NCI-H1105 treated with DMSO at 0.1 percent for 48 hours (cell line): ENCODE results near the gene COA5.
"Not testable (repeated sequence)": the region's sequence is repeated elsewhere in the genome, so short reads cannot be mapped to it uniquely, and the experiment has no call there.

ENCODE experiments used
- DNase-seq: peaks from one replicate; lab custom pipeline; 2025; lab: John Stamatoyannopoulos, UW

COA5 gene

DNA sequence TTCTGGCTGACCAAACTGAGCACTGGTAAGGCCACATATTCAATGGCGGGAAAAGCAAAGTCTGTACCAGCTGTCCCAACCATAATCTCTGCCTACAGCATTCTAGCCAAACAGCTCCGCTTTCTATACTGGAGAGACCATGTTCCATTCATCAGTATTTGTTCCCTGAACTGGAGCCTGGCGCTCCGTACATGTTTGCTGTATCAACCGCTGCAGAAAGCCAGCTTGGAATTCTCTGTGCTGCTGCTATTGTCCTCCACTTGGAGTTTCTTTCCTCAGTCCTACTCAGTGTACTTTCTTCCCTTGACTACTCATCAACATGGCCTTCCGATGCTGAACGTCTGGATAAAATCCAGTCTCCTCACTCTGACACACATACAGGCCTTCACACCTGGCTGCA, 1.9 kb downstream of the COA5 start:
- DNase-seq, result no peak

DNA sequence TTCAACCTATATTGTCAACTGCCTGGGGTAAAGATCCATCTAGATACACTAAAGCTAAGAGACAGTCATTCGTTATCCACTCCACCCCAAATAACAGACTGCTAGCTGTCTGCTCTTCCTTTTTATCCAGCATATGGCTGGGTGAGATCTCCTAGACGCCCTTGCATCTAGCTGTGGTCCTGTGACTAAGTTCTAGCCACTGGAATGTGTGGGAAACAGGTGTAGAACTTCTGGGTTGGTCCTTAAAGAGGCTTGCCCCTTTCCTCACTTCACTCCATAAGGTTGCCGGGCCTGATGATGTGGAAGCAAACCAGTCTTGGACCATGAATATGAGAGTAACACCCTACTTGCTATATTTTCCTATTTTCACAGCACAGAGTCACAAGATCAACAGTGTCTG, 3.2 kb downstream of the COA5 start:
- DNase-seq, result no peak

DNA sequence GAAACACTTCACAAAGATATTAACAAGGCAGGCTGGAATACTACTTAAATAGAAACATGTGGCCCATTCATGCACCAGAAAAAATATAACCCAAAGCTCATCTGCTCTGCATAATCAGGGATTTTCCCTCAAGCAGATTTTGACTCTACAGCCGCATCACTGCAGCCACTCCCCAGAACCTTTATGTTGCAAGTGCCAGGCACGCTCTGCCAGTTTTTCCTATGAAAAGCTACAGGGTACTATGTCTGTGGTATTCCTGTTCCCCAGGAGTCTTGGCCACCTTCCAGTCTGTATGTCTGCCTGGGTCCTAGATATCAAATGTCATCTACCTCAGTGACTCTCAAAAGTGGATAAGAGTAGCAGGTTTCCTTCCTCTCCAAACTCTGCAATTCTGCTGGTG, 3.8 kb downstream of the COA5 start:
- DNase-seq, result peak; percentile 28

DNA sequence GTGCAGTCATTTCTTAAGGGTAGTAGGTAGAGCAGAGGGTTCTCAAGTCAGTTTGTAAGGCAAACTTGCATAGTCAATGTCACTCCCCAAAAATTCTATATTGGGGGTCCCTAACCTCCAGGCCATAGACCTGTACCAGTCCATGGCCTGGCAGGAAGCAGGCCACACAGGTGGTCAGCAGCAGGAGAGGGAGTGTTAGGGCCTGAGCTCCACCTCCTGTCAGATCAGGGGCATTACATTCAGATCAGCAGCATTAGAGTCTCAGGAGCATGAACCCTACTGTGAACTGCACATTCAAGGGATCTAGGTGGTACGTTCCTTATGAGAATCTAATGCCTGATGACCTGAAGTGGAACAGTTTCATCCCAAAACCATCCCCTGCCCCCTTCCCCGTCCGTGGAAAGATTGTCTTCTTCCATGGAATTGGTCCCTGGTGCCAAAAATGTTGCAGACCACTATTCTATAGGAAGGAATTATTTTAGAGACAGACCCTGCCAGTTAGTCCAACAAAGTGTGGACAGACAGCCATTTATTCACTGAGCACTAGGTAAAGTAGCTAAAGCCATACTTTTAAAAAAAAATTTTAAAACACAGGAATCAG, 6.7 kb downstream of the COA5 start:
- DNase-seq, result peak; percentile 31

DNA sequence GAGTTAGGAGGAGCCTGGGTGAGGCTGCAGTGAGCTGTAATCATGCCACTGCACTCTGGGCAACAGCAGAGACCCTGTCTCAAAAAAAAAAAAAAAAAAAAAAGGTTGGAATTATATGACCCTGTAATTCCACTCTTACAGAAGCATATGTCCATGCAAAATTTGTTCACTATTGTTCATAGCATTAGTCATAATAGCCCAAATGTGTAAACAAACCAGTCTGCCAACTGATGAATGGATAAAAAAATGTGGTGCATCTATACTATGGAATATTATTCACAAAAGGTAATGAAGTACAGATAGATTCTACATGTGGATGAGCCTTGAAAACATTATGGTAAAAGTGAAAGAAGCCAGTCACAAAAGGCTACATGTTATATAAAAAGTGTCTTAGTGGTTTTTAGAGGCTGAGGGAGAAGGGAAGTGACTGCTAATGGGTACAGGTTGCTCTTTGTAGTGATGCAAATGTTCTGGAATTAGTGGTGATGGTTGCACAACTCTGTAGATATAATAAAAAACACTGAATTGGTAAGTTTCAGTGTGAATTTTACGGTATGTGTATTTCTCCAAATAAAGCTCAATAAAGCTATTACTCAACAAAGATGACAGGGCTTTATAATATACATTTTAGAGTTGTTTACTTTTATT, 9.4 kb downstream of the COA5 start:
- no peak for DNase-seq

DNA sequence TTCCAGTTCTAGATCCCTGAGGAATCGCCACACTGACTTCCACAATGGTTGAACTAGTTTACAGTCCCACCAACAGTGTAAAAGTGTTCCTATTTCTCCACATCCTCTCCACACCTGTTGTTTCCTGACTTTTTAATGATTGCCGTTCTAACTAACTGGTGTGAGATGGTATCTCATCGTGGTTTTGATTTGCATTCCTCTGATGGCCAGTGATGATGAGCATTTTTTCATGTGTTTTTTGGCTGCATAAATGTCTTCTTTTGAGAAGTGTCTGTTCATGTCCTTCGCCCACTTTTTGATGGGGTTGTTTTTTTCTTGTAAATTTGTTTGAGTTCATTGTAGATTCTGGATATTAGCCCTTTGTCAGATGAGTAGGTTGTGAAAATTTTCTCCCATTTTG, 13.6 kb downstream of the COA5 start:
- not testable (repeated sequence) for DNase-seq

DNA sequence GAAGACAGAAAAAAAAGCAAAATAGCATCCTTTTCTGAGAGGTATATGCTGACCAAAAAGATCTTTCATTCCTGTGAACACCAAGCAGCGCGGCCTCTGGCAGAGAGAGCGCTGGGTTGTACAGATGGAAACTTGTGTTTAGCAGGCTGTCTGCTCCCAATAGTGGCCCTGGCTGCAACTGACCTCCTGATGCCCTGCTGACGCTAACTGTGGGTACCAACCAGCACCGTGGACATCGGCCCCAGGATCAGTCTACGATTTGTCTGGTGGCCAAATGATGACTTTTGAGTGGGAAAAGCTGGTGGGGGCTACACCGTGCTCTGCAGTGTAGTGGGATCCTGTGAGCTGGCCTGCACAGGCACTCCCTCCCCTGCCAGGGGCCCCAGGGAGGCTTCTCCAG, 15.7 kb downstream of the COA5 start:
- DNase-seq, result no peak

DNA sequence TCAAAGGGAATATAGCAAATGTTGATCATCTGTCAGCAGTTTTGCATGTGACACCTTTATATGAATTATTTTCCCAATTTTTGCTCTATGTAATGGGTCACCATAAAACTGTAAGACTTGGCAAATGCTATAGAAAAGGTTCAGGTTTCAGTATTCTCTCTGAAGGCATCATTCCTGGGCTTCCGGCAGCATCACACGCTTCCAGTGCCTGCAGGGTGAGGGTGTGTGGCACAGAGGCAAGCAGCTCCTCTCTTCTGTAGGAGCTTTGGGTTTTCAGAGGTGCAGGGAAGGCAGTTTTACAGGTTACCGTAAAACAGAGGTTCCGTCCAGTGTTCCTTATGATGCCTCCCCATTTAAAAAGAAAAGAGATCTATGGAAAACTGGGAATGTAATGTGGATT, 18.8 kb downstream of the COA5 start:
- DNase-seq, result no peak

DNA sequence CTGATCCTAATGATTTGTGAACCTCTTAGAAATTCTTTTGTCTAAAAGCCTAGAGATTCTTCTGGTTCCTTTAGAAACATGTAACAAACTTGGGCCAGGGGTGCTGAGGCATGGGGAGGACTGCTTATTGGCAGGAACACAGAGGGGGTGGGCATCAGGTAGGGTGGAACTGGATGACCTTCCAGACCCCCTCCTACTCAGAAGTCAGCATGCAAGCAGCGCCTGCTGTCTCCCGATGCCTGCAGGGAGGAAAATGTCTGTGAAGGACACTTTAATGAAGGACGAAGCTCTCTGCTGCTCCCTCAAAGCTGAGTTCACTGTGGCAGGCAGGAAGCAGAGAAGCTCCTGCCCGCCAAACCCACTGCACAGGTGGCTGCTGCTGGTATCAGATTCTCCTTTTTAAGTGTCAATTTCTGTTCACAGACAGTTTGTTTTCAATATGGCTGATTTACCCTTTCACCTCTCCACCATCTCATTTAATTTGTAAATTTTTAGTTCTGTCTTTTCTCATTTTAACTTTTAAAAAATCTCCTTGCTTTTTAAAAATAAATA, 19.4 kb downstream of the COA5 start:
- no peak for DNase-seq

DNA sequence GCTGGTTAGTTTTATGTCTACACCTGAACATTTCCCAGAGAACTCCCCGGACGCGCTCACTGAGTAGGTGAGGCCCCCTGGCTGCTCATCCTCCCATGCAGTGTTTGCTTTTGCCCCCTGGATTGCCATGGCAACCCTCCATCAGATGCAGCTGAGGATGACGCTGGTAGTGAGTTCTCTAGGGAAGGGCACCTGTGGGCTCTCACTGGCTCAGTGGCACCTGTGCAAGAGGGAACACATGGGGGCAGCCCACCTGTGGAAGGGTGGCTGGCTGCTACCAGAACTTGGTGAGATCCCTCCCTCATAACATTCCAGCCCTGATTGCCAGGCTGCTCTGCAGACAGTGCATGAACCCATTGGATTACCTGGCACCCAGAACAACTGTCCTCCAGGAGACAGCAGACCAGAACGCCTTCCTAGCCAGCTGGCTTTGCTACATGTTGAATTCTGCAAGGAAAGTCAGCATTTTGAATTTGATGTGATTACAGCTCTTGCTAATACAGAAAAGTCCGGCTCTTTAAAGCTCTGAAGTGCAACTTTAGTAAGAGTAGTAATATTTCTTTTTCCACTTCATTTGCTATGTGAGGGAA, 21.7 kb downstream of the COA5 start:
- DNase-seq, result no peak

DNA sequence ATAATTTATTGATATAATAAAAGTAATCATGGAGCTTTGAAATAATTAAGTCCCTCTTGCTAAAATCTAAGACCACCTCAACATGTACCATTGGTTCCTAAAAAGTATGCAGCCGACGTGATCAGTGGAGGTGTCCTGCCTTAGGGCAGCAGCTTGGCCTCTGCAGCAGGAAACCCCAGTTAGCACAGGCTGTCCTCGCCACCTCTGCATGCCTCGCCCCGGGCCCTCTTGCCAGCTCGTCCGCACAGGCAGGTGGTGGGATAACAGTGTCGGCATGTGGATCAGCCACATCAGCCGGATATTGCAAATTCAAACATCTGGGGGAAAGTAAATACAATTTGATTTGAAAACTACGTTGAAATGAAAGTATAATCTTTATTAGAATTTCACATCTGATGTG, 22.9 kb downstream of the COA5 start:
- no peak for DNase-seq

DNA sequence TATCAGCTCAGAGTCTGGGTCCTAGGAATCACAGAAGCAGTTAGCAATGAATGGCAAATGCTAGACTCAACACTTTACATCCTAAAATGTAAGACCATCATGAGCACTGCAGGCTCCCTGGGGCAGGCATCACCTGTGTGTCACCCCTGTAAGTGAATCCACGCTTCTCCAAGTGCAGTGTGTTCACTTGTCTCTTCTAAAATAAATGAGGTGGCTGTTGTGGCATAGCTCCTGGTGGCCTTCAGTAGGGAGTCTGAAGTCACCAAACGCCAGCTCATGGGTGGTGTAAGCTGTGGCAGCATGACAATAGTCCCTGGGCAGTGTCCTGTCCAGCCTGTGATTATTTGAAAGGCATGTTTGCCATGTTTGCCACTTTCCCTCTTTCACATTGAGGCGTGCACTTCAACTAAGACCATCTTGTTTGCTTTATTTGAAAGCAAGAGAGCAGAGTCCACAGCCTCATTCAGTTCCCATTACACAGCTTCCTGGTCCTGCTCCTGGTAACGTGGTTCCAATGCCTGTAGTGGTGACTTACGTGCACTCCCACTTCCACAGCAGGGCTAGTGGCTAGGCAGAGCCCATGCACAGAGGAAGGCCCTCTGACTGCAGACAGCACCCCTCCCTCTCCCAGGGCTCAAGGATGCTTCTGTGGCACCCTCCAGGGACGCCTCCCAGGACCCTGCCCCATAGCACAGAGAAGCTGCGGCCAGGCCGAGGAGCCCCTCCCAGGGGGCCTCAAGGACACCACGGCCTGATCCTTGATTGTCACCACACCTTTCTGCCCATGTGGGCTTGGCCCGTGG, 24.3 kb downstream of the COA5 start:
- DNase-seq, result no peak

DNA sequence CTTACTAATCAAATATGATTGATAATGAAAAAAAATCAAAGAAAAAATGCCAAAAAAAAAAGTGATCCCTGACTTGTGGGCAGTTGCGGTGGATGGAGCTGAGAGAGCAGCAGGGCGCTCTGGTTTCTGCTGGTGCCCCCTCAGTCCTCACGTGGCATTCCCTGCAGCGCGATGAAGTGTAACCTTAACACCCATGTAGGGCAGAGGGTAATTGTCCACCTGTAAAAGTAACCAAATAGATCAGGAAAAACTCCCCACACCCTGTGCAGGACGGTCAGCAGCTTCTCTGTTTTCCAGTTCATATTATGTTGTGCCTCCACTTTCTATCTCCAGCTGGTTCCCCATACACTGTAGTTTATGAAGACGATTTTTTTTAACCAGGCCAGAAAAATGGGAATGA, 25.0 kb downstream of the COA5 start:
- no peak for DNase-seq

DNA sequence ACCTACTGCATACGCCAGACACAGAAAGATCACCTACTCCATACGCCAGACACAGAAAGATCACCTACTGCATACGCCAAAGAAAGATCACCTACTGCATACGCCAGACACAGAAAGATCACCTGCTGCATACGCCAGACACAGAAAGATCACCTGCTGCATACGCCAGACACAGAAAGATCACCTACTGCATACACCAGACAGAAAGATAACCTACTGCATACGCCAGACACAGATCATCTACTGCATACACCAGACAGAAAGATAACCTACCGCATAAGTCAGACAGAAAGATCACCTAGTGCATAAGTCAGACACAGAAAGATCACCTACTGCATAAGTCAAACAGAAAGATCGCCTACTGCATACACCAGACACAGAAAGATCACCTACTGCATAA, 25.8 kb downstream of the COA5 start:
- DNase-seq, result no peak

DNA sequence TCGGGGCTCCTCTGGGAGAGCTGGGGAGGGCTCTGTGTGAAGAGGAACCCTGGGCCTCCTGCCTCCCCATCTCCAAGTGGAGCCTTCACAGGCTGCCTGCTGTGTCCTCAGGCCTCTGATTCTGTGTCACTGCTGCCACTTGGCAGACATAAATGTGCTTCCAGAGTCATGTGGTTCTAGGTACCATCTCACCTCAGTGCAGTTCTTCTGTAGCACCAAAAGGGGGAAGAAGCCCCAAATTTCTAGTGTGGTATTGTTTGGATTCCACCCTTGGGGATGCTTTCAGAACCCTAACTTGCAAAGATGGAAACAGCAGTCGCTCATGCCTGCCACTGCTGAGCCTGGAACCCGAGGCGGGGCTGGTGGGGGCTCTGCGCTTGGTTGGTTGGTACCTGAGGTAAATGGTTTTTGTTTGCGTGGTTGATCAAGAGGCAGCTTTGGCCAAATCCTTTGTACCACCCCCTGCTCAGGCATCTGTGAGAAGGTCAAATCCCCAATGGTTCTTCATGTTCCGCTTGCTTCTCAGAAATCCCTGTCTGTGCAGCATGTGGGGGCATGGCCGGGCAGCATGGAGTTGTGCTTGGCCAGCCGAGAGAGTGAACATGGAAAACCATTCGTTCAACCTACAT, 27.5 kb downstream of the COA5 start:
- no peak for DNase-seq

DNA sequence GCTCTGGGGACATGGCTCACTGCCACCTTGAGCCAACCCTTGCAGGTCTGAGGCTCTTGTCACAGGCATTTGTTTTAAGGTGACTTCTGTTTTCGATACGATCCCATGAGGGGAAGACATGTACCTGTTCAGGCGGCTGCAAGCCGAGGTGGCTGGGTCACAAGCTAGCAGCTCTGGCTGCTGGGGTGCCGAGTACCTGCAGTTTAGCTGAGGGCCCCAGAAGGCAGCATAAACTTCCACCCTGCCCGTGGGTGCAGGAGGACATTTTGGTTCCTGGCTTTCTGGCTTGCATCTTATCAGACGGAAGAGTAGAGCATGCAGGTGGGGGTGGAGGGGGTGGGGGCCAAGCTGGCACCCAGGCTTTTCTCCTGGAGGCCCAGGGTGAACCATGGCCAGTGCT, 28.4 kb downstream of the COA5 start:
- no peak for DNase-seq

DNA sequence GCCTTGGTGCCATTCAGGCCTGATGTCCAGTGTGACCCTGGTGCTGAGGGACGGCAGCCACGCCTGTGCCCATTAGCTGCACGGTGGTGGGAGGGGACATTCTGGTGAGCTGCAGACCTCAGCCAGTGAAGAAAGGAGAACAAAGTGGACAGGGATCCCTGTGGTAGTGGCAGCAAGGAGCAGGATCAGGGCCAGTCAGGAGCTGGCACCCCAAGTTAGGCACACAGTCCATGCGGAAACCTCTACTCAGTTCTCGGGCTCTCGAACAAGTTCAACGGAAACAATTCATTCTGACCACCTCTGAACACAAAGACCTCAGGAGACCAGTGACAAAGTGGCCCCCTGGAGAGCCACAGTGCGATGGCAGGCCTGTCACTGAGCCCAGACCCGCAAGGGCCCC, 30.1 kb downstream of the COA5 start:
- DNase-seq, result no peak

DNA sequence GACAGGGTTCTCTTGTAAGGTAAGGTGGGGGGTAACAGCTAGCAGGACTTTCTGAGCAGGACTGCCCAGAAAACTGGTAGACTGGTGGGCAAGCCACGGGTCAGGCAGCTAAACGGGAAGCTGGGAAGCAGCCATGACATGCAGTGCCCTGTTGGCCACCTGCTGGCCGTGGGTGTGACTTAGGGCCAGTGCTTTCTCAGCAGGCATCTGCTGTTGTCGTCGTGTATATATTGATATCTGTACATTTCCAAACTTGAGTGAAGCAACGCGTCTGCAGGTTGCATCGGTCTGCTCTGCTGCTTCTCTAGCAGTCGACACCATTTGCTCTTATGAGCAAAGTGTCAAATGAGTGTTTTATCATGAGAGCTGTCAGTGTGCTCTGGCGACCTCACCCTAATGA, 31.0 kb downstream of the COA5 start:
- DNase-seq, result no peak

DNA sequence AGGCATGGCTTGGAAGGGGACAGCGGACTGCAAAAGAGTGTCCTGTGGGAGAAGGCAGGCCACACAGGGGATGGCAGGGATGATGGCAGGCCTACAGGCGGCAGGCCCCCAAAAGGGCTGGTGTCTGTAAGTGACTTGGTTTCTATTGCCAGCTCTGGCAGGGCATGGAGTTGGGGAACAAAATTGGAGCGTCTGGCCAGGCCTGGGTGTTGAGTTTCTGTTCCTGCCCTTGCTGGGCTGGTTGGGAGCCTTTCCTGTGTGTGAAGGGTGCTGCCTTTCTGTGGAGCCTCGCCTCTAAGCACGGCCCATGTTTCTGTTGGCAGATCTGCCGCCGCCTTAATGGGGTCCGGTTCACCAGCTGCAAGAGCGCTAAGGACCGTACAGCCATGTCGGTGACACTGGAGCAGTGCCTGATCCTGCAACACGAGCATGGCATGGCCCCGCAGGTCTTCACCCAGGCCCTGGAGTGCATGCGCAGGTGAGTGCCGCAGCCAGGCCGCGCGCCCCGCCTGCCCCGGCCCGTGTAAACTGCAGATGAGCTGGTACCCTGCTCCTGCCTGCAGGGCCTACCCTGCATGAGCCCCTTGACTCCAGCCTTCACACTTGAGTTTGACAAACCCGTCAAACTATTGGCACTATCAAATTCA, 31.5 kb downstream of the COA5 start:
- no peak for DNase-seq

DNA sequence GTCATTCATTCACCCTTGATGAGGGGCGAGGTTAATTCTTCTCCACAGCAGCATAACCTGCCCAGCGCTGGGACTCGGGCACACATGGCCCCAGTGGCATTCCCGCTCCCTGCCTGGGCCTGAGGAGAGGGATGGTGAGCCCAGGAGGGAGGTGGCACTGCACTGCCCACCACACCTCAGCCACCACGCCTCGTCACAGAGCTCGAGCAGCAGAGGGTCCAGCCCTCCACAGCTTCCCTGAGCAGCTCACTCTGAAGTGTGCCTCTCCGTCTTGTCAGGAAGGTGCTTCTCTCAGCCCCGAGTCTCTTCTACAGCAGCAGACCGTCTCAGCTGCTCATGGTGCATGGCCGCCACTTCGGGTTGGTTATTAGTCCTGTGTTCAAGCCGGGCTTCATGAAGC, 34.9 kb downstream of the COA5 start:
- DNase-seq, result no peak

DNA sequence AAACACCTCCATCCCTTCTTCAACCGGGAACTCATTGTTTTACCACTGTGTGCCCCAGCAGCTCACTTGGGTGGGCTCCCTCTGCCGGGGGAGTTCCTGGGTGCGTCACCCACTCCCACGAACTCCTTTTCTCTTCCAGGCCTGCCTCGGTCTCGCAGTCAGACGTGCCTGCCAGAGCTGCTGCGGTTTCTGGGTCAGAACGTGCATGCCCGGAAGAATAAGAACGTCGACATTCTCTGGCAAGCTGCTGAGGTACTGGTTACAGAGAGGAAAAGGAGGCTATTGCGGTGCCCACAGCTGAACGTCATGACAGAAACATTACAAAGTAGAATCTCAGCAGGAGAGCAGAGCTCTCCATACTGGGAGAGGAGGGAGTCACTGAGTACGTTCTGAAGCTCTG, 35.6 kb downstream of the COA5 start:
- no peak for DNase-seq

DNA sequence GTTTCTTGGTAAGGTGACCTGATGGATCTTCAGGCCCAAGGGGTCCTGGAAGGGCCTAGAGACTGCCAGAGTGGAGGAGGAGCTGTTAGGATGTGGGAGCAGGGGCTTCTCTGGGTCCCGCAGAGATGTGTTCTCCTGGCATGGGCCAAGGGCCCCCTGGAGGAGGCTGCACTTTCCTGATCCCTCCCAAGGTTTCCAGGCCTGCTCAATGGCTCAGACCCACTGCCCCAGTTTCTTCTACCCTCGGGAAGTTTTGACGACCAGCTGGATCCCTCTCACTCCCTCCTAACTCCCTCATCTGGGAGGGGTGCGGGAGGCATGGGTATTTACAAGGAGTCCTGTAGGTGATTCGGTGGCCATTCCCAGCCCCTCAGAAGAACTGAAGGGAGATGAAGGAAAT, 36.1 kb downstream of the COA5 start:
- no peak for DNase-seq
